Prostate gland (tissue), 2 donors: Measurements from ENCODE around the gene SUSD1. TPM values are rescaled to one million over a fixed set of nuclear protein-coding genes. Genes with fewer than 3 reads are reported as not detected.

Source experiments
- small RNA-seq, 2 donors: library from RNA; depleted of rRNA; stranded (forward); fragments of <200 nt; gene quantifications; one replicate each; pipeline ENCODE3, GENCODE V24; 2016
- total RNA-seq, 2 donors: library from RNA; depleted of rRNA; stranded (reverse); fragments of >200 nt; gene quantifications; one replicate each; pipeline ENCODE4 v1.1.0, GENCODE V29; 2016

The SUSD1 gene
- total RNA-seq, 2 donors from 2014 or later = 10.6 to 34.8 TPM

Small RNAs within 50 kb of the gene (small RNA-seq; reads per million reads assigned to genes)
- 0 reads per million in 2 donors for gene RF00019
- gene RNU6-710P = 0 reads per million in 2 donors
- 0 reads per million in 2 donors for gene RNU6-855P

Other genes starting within 250 kb of the SUSD1 start
- 100 to 1,000 TPM in 1 of 2 donors, 10 to 100 TPM in 1; 56.6 to 140 TPM for gene PTBP3, start 158.3 kb upstream of the SUSD1 start, total RNA-seq
- 10 to 100 TPM; 22.2 to 25.2 TPM for gene HSDL2, start 204.8 kb upstream of the SUSD1 start, total RNA-seq